GM21619 (cell line): ENCODE data around the gene IGFBP4.

Source experiments
- ATAC-seq: cut with Tn5 transposase; IDR thresholded peaks from one replicate; pipeline ENCODE4 v1.9.1; 2021; ENCODE audit not compliant: unreplicated experiment

The IGFBP4 gene

GRCh38 chr17:40454613-40454995 lies 11.4 kb downstream of the IGFBP4 start:
- no peak for ATAC-seq

GRCh38 chr17:40456396-40456951 lies 13.2 kb downstream of the IGFBP4 start:
- ATAC-seq = no peak

GRCh38 chr17:40457369-40457768 lies 14.1 kb downstream of the IGFBP4 start:
- ATAC-seq = no peak

- ATAC-seq = no peak
Measured at GRCh38 chr17:40457964-40458791, 14.9 kb downstream of the IGFBP4 start.

GRCh38 chr17:40458851-40459482 lies 15.7 kb downstream of the IGFBP4 start:
- ATAC-seq = no peak

- ATAC-seq = no peak
Measured at GRCh38 chr17:40459636-40460603, 16.7 kb downstream of the IGFBP4 start.

GRCh38 chr17:40460604-40460967 lies 17.3 kb downstream of the IGFBP4 start:
- ATAC-seq = no peak

- ATAC-seq = no peak
Measured at GRCh38 chr17:40460968-40461731, 17.9 kb downstream of the IGFBP4 start.

GRCh38 chr17:40461732-40462342 lies 18.6 kb downstream of the IGFBP4 start:
- ATAC-seq = no peak

- no peak for ATAC-seq
Measured at GRCh38 chr17:40462343-40463121, 19.3 kb downstream of the IGFBP4 start.

- no peak for ATAC-seq
Measured at GRCh38 chr17:40463122-40463550, 19.9 kb downstream of the IGFBP4 start.

GRCh38 chr17:40464392-40464855 lies 21.2 kb downstream of the IGFBP4 start:
- no peak for ATAC-seq

- no peak for ATAC-seq
Measured at GRCh38 chr17:40466298-40466971, 23.2 kb downstream of the IGFBP4 start.

- ATAC-seq = no peak
Measured at GRCh38 chr17:40467281-40467867, 24.1 kb downstream of the IGFBP4 start.

GRCh38 chr17:40468560-40468959 lies 25.3 kb downstream of the IGFBP4 start:
- ATAC-seq = no peak

- no peak for ATAC-seq
Measured at GRCh38 chr17:40469805-40470675, 26.8 kb downstream of the IGFBP4 start.
